Ectodermal cell (in vitro differentiated cells): ENCODE data around the gene C8G. TPM values are rescaled to one million over a fixed set of nuclear protein-coding genes. Genes with fewer than 3 reads are reported as not detected.

ENCODE experiments used
- H3K27ac ChIP-seq: 2 replicates; pipeline ENCODE4 v1.7.0; 2013; ENCODE audit warnings: mild to moderate bottlenecking, low read depth, low read length; ENCODE audit not compliant: insufficient read depth, poor library complexity, severe bottlenecking
- H3K27me3 ChIP-seq: 2 replicates; pipeline ENCODE4 v1.7.0; 2013; ENCODE audit warnings: mild to moderate bottlenecking, low read length; ENCODE audit not compliant: insufficient read depth, control insufficient read depth, poor library complexity, severe bottlenecking
- H3K36me3 ChIP-seq: one replicate; pipeline ENCODE4 v1.7.0; 2013; ENCODE audit warnings: low read length; ENCODE audit not compliant: control insufficient read depth, insufficient read depth
- H3K4me1 ChIP-seq: one replicate; pipeline ENCODE4 v1.7.0; 2013; ENCODE audit warnings: low read length; ENCODE audit not compliant: control insufficient read depth, insufficient read depth
- H3K4me3 ChIP-seq: 2 replicates; pipeline ENCODE4 v1.7.0; 2013; ENCODE audit warnings: low read depth, low read length, control low read depth; ENCODE audit not compliant: insufficient read depth
- H3K9me3 ChIP-seq: 2 replicates; pipeline ENCODE4 v1.7.0; 2013; ENCODE audit warnings: mild to moderate bottlenecking, low read length, moderate library complexity; ENCODE audit not compliant: control insufficient read depth
- WGBS, 2 experiments: methylation state at CpG; one replicate each; pipeline ENCODE4 v1.1.7; 2013; ENCODE audit warnings: missing lambda C conversion rate in 2 of 2; 5-methylcytosine and 5-hydroxymethylcytosine counted together
- polyA plus RNA-seq, 4 experiments: library from polyadenylated mRNA; stranded (reverse); fragments of 50-300 nt; gene quantifications; one replicate each; pipeline ENCODE4 v1.2.3, GENCODE V29; 2013

C8G gene
- polyA plus RNA-seq (2013, experiment 1 of 4) = not detected
- not detected for polyA plus RNA-seq (2013, experiment 2 of 4)
- polyA plus RNA-seq (2013, experiment 3 of 4) = not detected
- not detected for polyA plus RNA-seq (2013, experiment 4 of 4)

GRCh38 chr9:136944519-136945332 is at the start of gene C8G, which contains the start of gene FBXW5:
Gene C8G, plus strand, starts transcription at chr9:136945243. Its CDS starts 78 bp downstream, at chr9:136945321.
Gene FBXW5, minus strand, starts transcription at chr9:136944738. Its CDS starts 655 bp downstream, at chr9:136944083.
- 7% methylated on average over 74 of the region's 74 CpGs for WGBS, 2 experiments
- H3K9me3 ChIP-seq = no peaks in the 10 kb centered on the region
- H3K4me3 ChIP-seq = peak within 1 kb of the TSS; percentile 69
- peaks cover 27% of the 10 kb centered on the region for H3K36me3 ChIP-seq
- H3K27ac ChIP-seq = peak within 1 kb of the TSS; percentile 50
- H3K27me3 ChIP-seq = no peaks in the 10 kb centered on the region
- H3K4me1 ChIP-seq = peaks cover 15% of the 10 kb centered on the region

DNA sequence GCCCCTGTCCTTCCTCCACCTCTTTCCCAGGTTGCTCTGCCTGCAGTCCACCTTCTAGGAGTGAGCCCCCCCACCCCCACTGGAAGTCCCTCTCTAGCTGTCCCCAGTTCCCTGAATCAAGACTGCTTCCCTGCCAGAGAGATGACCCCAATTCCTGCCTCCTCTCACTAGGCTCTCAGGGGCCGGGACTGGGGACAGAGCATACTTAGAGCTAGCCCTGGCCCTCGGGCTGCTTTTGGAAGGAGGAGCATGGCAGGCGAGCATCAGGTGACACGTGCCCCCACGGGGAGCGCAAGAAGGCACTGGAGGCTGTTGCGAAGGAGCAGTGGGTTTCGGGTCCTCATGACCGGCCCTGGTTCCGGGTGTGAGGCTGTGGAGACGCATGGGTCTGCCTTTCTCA is 49.0 kb upstream of the C8G start:
- 86 to 87% methylated on average over 11 of the region's 11 CpGs for WGBS, 2 experiments
- Histone ChIP-seq H3K4me1 (no peaks in the 10 kb centered on the region), H3K36me3 (peaks cover 5% of the 10 kb centered on the region), H3K9me3 (no peaks in the 10 kb centered on the region), H3K27me3 (no peaks in the 10 kb centered on the region), H3K4me3 (no peak overlapping the region), H3K27ac (no peak overlapping the region)

DNA sequence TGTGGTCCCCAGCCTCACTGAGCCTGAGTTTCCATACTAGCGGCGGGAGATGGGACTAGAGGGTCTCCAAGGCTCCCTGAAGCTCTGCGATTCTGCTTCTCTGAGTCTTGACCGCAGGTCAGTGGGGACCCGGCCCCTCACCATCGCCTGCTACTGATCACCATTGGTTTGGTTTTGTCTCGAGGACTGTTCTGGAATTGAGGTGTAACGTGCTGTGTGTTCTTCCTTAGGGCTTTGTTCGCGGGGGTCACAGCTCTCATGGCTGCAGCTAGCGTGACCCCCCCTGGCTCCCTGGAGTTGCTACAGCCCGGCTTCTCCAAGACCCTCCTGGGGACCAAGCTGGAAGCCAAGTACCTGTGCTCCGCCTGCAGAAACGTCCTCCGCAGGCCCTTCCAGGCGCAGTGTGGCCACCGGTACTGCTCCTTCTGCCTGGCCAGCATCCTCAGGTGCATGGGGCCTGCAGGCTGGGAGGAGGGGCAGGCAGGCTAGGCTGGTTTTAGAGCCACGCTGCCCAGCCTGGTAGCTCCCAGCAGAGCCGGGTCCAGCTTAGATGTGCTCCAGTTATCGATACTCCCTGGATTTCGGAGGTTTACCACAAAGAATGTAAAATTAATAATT is 46.5 kb upstream of the C8G start:
- Histone ChIP-seq H3K36me3 (peaks cover 18% of the 10 kb centered on the region), H3K9me3 (no peaks in the 10 kb centered on the region), H3K27me3 (no peaks in the 10 kb centered on the region), H3K27ac (no peak overlapping the region), H3K4me1 (no peaks in the 10 kb centered on the region), H3K4me3 (no peak overlapping the region)
- WGBS, 2 experiments = 96% methylated on average over 20 to 21 of the region's 21 CpGs

- WGBS, 2 experiments = 86 to 90% methylated on average over 9 of the region's 9 CpGs
These were observed 45.8 kb upstream of the C8G start for GRCh38 chr9:136899196-136899595.

GRCh38 chr9:136900556-136900955 is 44.5 kb upstream of the C8G start:
- no peak overlapping the region for H3K27ac ChIP-seq
- no peaks in the 10 kb centered on the region for H3K9me3 ChIP-seq
- no peaks in the 10 kb centered on the region for H3K27me3 ChIP-seq
- WGBS, 2 experiments = 95 to 96% methylated on average over 10 of the region's 10 CpGs
- peaks cover 18% of the 10 kb centered on the region for H3K36me3 ChIP-seq
- H3K4me3 ChIP-seq = no peak overlapping the region
- H3K4me1 ChIP-seq = no peaks in the 10 kb centered on the region

More at GRCh38 chr9:136899196-136899595, 45.8 kb upstream of the C8G start:
- Histone ChIP-seq H3K4me1 (no peaks in the 10 kb centered on the region), H3K27ac (no peak overlapping the region), H3K9me3 (no peaks in the 10 kb centered on the region), H3K36me3 (peaks cover 18% of the 10 kb centered on the region), H3K27me3 (no peaks in the 10 kb centered on the region), H3K4me3 (no peak overlapping the region)

DNA sequence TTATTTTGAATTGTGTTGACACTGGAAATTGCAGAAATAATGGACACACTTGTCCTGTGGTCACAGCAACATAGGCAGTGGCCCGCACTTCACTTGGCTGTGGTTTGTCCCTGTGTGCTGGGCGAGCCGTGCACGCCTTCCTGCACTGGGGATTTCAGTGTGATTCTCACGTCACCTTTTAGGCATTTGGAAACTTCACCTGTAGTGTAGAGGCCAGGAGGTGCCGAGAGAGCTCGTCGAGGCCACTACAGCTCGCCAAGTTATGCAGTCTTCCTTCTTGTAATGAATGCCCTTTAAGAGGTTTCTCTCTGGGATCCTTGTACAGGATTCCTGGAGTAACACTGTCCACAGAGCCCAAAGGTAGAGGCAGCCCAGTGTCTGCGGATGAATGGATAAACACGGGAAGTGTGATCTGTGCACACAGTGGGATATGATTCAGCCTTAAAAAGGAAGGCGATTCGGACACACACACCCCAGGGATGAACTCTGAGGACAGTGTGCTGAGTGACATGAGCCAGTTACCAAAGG is 44.0 kb upstream of the C8G start:
- H3K27me3 ChIP-seq = no peaks in the 10 kb centered on the region
- 94 to 96% methylated on average over 13 of the region's 13 CpGs for WGBS, 2 experiments
- no peaks in the 10 kb centered on the region for H3K9me3 ChIP-seq
- H3K4me1 ChIP-seq = no peaks in the 10 kb centered on the region
- H3K36me3 ChIP-seq = peaks cover 20% of the 10 kb centered on the region
- no peak overlapping the region for H3K27ac ChIP-seq
- H3K4me3 ChIP-seq = no peak overlapping the region

DNA sequence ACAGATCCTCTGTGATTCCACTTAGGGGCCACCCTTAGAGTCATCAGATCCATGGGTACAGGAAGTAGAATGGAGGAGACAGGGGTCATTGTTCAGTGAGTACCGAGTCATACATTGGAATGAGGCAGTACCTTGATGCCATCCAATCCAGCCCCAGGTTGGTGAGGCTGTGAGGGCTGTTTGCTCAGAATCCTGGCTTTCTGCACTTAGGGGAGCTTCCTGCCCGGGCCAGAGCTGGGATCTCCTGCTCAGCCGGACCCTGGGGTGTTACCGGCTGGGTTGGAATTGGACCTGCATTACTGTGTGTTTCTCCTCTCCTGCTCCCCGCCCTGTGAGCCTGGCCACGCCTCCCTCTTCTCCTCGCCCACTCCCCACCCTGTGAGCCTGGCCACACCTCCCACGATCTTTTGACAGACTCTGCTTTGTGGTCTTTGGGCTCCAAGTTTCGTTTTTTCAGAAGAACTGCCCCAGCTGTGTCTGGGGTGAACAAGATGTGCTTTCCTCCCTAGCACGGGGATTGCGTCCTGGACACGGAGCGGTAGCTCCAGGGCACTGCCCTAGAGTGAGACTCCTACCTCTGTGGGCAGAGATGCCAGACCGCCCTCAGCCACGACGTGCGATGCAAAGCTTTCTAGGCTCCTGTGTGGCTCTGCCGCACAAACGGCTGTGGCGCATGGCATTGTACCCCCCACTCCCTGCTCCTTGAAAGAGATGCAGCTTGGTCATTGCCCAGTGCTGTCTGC is 43.4 kb upstream of the C8G start:
- 87 to 88% methylated on average over 20 of the region's 20 CpGs for WGBS, 2 experiments
- Histone ChIP-seq H3K36me3 (peaks cover 22% of the 10 kb centered on the region), H3K4me3 (no peak overlapping the region), H3K4me1 (no peaks in the 10 kb centered on the region), H3K27me3 (no peaks in the 10 kb centered on the region), H3K9me3 (no peaks in the 10 kb centered on the region), H3K27ac (no peak overlapping the region)

DNA sequence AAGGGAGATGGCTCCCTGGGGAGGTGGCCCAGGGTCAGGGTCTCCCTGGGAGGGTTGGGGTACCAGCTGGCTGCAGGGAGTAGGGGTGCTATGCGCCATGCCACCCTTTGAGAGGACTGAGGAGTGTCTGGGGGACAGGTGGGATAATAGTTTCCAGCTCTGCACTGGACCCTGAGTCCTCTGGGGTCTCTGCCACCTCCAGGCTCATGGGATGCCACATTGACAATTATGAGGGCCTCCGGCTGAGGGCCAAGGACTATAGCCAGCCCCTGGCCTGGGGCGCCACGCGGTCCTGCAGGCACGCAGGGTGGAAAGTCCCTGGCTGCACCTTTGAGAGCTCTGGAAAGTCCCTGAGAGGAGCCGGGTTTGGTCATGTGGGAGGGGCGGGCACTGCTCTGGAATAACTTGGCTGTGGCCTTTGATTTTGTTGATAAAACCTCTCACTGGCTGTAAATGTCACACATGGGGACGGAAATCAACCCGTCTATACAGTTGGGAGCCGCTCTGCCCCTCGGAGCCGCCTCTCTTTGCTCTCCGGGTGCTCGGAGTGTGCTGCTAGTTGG is 42.7 kb upstream of the C8G start:
- H3K9me3 ChIP-seq = no peaks in the 10 kb centered on the region
- H3K4me3 ChIP-seq = no peak overlapping the region
- peaks cover 22% of the 10 kb centered on the region for H3K36me3 ChIP-seq
- H3K27ac ChIP-seq = no peak overlapping the region
- no peaks in the 10 kb centered on the region for H3K27me3 ChIP-seq
- WGBS, 2 experiments = 94 to 95% methylated on average over 15 of the region's 15 CpGs
- H3K4me1 ChIP-seq = no peaks in the 10 kb centered on the region

GRCh38 chr9:136903041-136903554 is 41.9 kb upstream of the C8G start:
- Histone ChIP-seq H3K36me3 (peaks cover 22% of the 10 kb centered on the region), H3K9me3 (no peaks in the 10 kb centered on the region), H3K27me3 (no peaks in the 10 kb centered on the region), H3K4me3 (no peak overlapping the region), H3K27ac (no peak overlapping the region), H3K4me1 (no peaks in the 10 kb centered on the region)
- 93 to 97% methylated on average over 12 of the region's 12 CpGs for WGBS, 2 experiments
